K562 (cell line): ENCODE data around the gene PDE4D. TPM values are rescaled to one million over a fixed set of nuclear protein-coding genes. Genes with fewer than 3 reads are reported as not detected.

Experiments used
- ATAC-seq: fragments of 200-7000 bp; cut with Tn5 transposase; 3 replicates; pipeline ENCODE4 v1.9.1; 2020; ENCODE audit warnings: moderate library complexity
- BruUV-seq: library from RNA; stranded (reverse); fragments of 400-500 nt; replicated peaks from 2 replicates; lab custom pipeline; 2021; lab: Mats Ljungman, UMichigan
- CTCF ChIA-PET: fragments of 300-600 bp; formaldehyde crosslinking; extraction: SDS; loops from one replicate; lab custom pipeline; 2021; ENCODE audit warnings: low intra/inter-chr PET ratio; lab: Yijun Ruan, JAX
- POLR2A ChIA-PET: fragments of 300-600, 350-650 bp; sonication (Branson Sonifier 250); formaldehyde crosslinking; extraction: SDS; loops from one replicate; lab custom pipeline; 2021; ENCODE audit warnings: antibody characterized with exemption, inconsistent platforms; lab: Yijun Ruan, JAX
- DNase-seq, 4 experiments: peaks; one replicate each; pipeline versions ENCODE4 v3.0.0 to v3.0.0-alpha.2; 2011 to 2018; ENCODE audit warnings: low spot score in 3 of 4, mixed read lengths in 3 of 4; ENCODE audit errors: extremely low read depth in 1 of 4
- FAIRE-seq: peaks from 2 replicates; lab custom pipeline; 2011; peaks lifted over from hg19 to GRCh38; lab: Jason Lieb, UNC
- H2AFZ ChIP-seq: 2 replicates; pipeline ENCODE4 v1.6.0; 2011; ENCODE audit warnings: low read depth, low read length, control low read depth, inconsistent platforms
- H3K27ac ChIP-seq: fragments of 200-600 bp; 3 replicates; pipeline ENCODE4 v1.8.0; 2011; ENCODE audit warnings: low read depth, mild to moderate bottlenecking, control low read depth, inconsistent platforms, low read length, moderate library complexity, mixed read lengths; ENCODE audit errors: extremely low read depth
- H3K27me3 ChIP-seq, 2 experiments: fragments of 300-600 bp in 1 of 2; 2 replicates in 1 of 2; 3 replicates in 1 of 2; pipeline versions ENCODE4 v1.6.0 to v1.8.0; 2011; ENCODE audit warnings: inconsistent platforms in 2 of 2, low read length in 2 of 2, mild to moderate bottlenecking in 1 of 2, mixed read lengths in 1 of 2, moderate library complexity in 1 of 2; ENCODE audit not compliant: control insufficient read depth in 2 of 2, insufficient read depth in 2 of 2
- H3K36me3 ChIP-seq: fragments of 300-600 bp; 3 replicates; pipeline ENCODE4 v1.8.0; 2011; ENCODE audit warnings: mild to moderate bottlenecking, low read length, inconsistent platforms; ENCODE audit not compliant: control insufficient read depth, insufficient read depth
- H3K4me1 ChIP-seq, 2 experiments: fragments of 200-600 bp in 1 of 2; replicated peaks in 1 of 2; 2 replicates in 1 of 2; 3 replicates in 1 of 2; pipeline versions ENCODE4 v1.5.1 to v1.8.0; 2011; ENCODE audit warnings: inconsistent platforms in 2 of 2, low read length in 2 of 2, mild to moderate bottlenecking in 1 of 2, mixed read lengths in 1 of 2, moderate library complexity in 1 of 2; ENCODE audit not compliant: control insufficient read depth in 2 of 2, insufficient read depth in 2 of 2
- H3K4me2 ChIP-seq: 2 replicates; pipeline ENCODE4 v1.6.1; 2011; ENCODE audit warnings: low read length, control low read depth, inconsistent platforms, mixed read lengths; ENCODE audit not compliant: insufficient read depth
- H3K4me3 ChIP-seq: fragments of 200-600 bp; sonication (generic), shearing (Covaris generic); 2 replicates; pipeline ENCODE4 v1.5.1; 2016; ENCODE audit warnings: control low read depth, inconsistent platforms
- H3K79me2 ChIP-seq: fragments of 200-600 bp; 3 replicates; pipeline ENCODE4 v1.8.0; 2011; ENCODE audit warnings: low read length, inconsistent platforms; ENCODE audit not compliant: control insufficient read depth, insufficient read depth
- H3K9ac ChIP-seq, 2 experiments: 2 replicates each; pipeline versions ENCODE4 v1.6.0 to v1.6.1; 2011; ENCODE audit warnings: low read depth in 2 of 2, low read length in 2 of 2, control low read depth in 1 of 2, inconsistent platforms in 1 of 2, mild to moderate bottlenecking in 1 of 2, mixed read lengths in 1 of 2; ENCODE audit not compliant: insufficient read depth in 1 of 2
- H3K9me1 ChIP-seq: one replicate; pipeline ENCODE4 v1.6.0; 2011; ENCODE audit warnings: inconsistent platforms, mild to moderate bottlenecking, low read length, moderate library complexity; ENCODE audit not compliant: control insufficient read depth, insufficient read depth
- H3K9me3 ChIP-seq: replicated peaks from 2 replicates; pipeline ENCODE4 v1.5.1; 2011; ENCODE audit warnings: low read depth, low read length, inconsistent platforms; ENCODE audit not compliant: control insufficient read depth, insufficient read depth
- H4K20me1 ChIP-seq: replicated peaks from 2 replicates; pipeline ENCODE4 v1.6.1; 2011; ENCODE audit warnings: low read length, inconsistent platforms, mixed read lengths; ENCODE audit not compliant: control insufficient read depth, insufficient read depth
- CHAMP1 ChIP-seq: fragments of 450-650 bp; IDR thresholded peaks from 2 replicates; pipeline ENCODE4 v1.6.1; 2016; ENCODE audit warnings: mild to moderate bottlenecking
- CTCFL ChIP-seq: IDR thresholded peaks from 2 replicates; pipeline ENCODE4 v1.6.1; 2011; ENCODE audit warnings: borderline replicate concordance, low read depth, mild to moderate bottlenecking, moderate library complexity, low read length; ENCODE audit not compliant: insufficient read depth, poor library complexity, severe bottlenecking
- IRF9 ChIP-seq: fragments of 450-650 bp; IDR thresholded peaks from 2 replicates; pipeline ENCODE4 v1.6.1; 2016; ENCODE audit warnings: missing biosample characterization, missing genetic modification characterization
- PATZ1 ChIP-seq: fragments of 250-450 bp; sonication (Bioruptor Pico); IDR thresholded peaks from 2 replicates; pipeline ENCODE4 v1.5.0; 2020; ENCODE audit warnings: mild to moderate bottlenecking, borderline replicate concordance
- RFX7 ChIP-seq: fragments of 250-450 bp; sonication (Bioruptor Pico); IDR thresholded peaks from 2 replicates; pipeline ENCODE4 v1.5.1; 2021; ENCODE audit warnings: mild to moderate bottlenecking
- SLC30A9 ChIP-seq: fragments of 250-450 bp; sonication (Bioruptor Pico); IDR thresholded peaks from 2 replicates; pipeline ENCODE4 v1.8.0; 2022; ENCODE audit warnings: mild to moderate bottlenecking, moderate library complexity
- ZEB2 ChIP-seq: fragments of 450-650 bp; IDR thresholded peaks from 2 replicates; pipeline ENCODE4 v1.6.1; 2016
- ZNF778 ChIP-seq: fragments of 450-650 bp; formaldehyde crosslinking; IDR thresholded peaks from 2 replicates; pipeline ENCODE4 v1.4.0; 2020; ENCODE audit warnings: mild to moderate bottlenecking, moderate library complexity
- WGBS: fragments of 100-300 bp; shearing (Covaris generic); methylation state at CpG from one replicate; pipeline ENCODE4 v1.1.6; 2016; ENCODE audit warnings: low coverage, mixed read lengths; ENCODE audit not compliant: insufficient coverage; ENCODE audit errors: missing lambda C conversion rate; 5-methylcytosine and 5-hydroxymethylcytosine counted together
- in situ Hi-C: fragments of 300-500 bp; cut with MboI; formaldehyde crosslinking; loops from 4 replicates; pipeline ENCODE4 v1.15.0; 2018; ENCODE audit warnings: inconsistent platforms, mixed read lengths
- intact Hi-C: fragments of 100-400 bp; cut with micrococcal nuclease; formaldehyde crosslinking; loops from 2 replicates; pipeline ENCODE4 v1.14.2; 2022
- polyA plus RNA-seq, 8 experiments: library from polyadenylated mRNA; depleted of rRNA in 4 of 8; stranded (reverse) in 5 of 8; unstranded in 3 of 8; fragments of >200 nt; fragmentation: Nextera tagmentation in 2 of 8; fragmentation: Illumina TruSeq in 1 of 8; extraction: Ambion mirVana in 2 of 8; extraction: Trizol in 1 of 8; gene quantifications; 2 replicates each; pipeline versions ENCODE4 v1.2.1 to v1.2.3, GENCODE V29; 2011 to 2014; ENCODE audit warnings: inconsistent platforms in 1 of 8, missing spikeins in 1 of 8
- total RNA-seq, 7 experiments: library from RNA; depleted of rRNA in 6 of 7; stranded (reverse); fragments of >200 nt in 6 of 7; fragmentation: Illumina TruSeq in 2 of 7; extraction: Trizol in 2 of 7; gene quantifications; 2 replicates each; pipeline versions ENCODE4 v1.2.1 to v1.2.3, GENCODE V29; 2011 to 2021; ENCODE audit warnings: low replicate concordance in 1 of 7
- TF ChIP-seq, protein P1 (sequence below): sonication (generic); formaldehyde crosslinking; IDR thresholded peaks from 2 replicates; pipeline ENCODE4 v1.8.0; 2022; ENCODE audit warnings: missing genetic modification reagents, mild to moderate bottlenecking, borderline replicate concordance

PDE4D gene
- total and polyA plus RNA-seq, 9 of the 15 experiments (the other 6 are each of a cell fraction or from before 2014, with no cell fraction given): 0.04 to 0.46 (median 0.13) TPM

DNA sequence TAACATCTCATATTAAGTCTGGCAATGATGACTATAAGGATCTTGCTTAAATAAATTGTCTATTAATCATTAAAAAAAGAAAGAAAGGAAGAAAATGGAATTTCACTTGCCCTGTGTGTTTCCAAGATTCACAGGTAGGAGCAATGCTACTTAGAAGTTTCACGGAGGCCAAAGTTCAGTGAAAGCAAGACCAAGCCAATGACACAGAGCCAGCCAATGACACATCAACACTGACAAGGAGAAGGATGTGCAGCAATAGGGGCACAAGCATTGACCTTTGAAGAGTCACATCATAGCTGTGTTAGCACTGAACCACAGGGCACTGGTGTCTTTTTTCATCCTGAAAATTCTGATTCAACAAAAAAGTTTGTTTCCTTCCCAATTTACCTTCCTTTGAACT, 364.3 kb downstream of the PDE4D start:
- no peak for FAIRE-seq
- Histone ChIP-seq H3K36me3 (no peaks in the 10 kb centered on the region), H3K9me3 (no peaks in the 10 kb centered on the region), H4K20me1 (no peaks in the 10 kb centered on the region), H3K9ac (no peak overlapping the region), H3K27me3 (no peaks in the 10 kb centered on the region), H3K79me2 (no peaks in the 10 kb centered on the region), H3K4me2 (no peak overlapping the region), H3K4me1 (no peaks in the 10 kb centered on the region), H3K27ac (no peak overlapping the region), H2AFZ (no peak overlapping the region), H3K4me3 (no peak overlapping the region), H3K9me1 (no peaks in the 10 kb centered on the region)
- ChIA-PET POLR2A (no interaction called here), CTCF (no interaction called here)
- DNase-seq: no peak
- 0% methylated on average over 1 of the region's 1 CpG for WGBS
- no peak for ATAC-seq
- no TSS peak for BruUV-seq
- intact Hi-C loops: no loop called here
- in situ Hi-C loops: no loop called here
- TF ChIP-seq IRF9 (tag): no peak
- TF ChIP-seq, protein P1, sequence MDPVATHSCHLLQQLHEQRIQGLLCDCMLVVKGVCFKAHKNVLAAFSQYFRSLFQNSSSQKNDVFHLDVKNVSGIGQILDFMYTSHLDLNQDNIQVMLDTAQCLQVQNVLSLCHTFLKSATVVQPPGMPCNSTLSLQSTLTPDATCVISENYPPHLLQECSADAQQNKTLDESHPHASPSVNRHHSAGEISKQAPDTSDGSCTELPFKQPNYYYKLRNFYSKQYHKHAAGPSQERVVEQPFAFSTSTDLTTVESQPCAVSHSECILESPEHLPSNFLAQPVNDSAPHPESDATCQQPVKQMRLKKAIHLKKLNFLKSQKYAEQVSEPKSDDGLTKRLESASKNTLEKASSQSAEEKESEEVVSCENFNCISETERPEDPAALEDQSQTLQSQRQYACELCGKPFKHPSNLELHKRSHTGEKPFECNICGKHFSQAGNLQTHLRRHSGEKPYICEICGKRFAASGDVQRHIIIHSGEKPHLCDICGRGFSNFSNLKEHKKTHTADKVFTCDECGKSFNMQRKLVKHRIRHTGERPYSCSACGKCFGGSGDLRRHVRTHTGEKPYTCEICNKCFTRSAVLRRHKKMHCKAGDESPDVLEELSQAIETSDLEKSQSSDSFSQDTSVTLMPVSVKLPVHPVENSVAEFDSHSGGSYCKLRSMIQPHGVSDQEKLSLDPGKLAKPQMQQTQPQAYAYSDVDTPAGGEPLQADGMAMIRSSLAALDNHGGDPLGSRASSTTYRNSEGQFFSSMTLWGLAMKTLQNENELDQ (CRISPR knock-in tag): no peak
- no peak for TF ChIP-seq ZNF778
- TF ChIP-seq CTCFL: no peak
- TF ChIP-seq CHAMP1: no peak
- no peak for TF ChIP-seq RFX7
- no peak for TF ChIP-seq SLC30A9 (CRISPR knock-in tag)
- no peak for TF ChIP-seq PATZ1 (CRISPR knock-in tag)
- no peak for TF ChIP-seq ZEB2
